GM18909 (cell line): ENCODE results near the gene RABGAP1L.
A peak's percentile ranks its signal among the peaks of the same experiment; 100 is the strongest.

Source experiments
- ATAC-seq: cut with Tn5 transposase; IDR thresholded peaks from one replicate; pipeline ENCODE4 v1.9.1; 2021; ENCODE audit warnings: mild to moderate bottlenecking; ENCODE audit not compliant: unreplicated experiment, poor library complexity

RABGAP1L gene

GRCh38 chr1:174938281-174939007 is 779.1 kb downstream of the RABGAP1L start:
- ATAC-seq = no peak

GRCh38 chr1:174939775-174940545 is 780.6 kb downstream of the RABGAP1L start:
- no peak for ATAC-seq

GRCh38 chr1:174940646-174941175 is 781.4 kb downstream of the RABGAP1L start:
- no peak for ATAC-seq

GRCh38 chr1:174942547-174943255 is 783.4 kb downstream of the RABGAP1L start:
- no peak for ATAC-seq

DNA sequence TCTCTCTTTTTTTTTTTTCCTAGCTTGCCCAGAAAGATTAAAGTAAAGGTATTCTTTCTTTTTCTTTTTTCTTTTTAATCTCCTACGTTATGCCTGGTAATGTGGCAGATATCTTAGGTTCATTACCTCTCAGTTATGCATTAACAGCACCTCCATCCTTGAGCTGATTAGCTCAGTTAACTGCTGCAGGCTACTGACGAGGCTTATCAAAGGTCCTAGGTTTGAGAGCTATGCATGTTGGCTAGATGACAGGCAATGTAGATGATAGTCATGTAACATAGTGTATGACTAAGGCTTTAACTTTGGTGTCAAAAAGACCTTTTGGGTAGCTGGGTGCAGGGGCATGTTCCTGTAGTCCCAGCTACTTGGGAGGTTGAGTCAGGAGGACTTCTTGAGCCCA is 786.7 kb downstream of the RABGAP1L start:
- ATAC-seq = no peak

GRCh38 chr1:174949061-174949460 is 789.7 kb downstream of the RABGAP1L start:
- no peak for ATAC-seq

DNA sequence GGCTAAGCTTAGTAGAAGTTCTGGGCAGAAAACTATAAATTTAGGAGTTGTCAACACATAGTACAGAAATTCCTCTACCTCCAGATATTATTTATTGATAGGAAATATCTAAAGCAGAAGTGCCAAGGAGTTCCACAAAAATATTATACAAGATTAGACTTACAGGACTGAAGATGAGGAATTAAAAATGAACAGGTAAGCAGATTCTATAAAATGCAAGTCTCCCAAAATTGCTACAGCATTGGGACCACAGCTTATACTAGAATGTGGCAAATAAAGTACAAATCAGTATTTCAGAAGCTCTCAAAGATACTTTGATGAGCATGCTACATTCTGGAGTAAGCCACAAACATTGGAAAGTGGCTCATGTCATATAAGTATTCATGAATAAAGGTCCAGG is 790.3 kb downstream of the RABGAP1L start:
- ATAC-seq = no peak

DNA sequence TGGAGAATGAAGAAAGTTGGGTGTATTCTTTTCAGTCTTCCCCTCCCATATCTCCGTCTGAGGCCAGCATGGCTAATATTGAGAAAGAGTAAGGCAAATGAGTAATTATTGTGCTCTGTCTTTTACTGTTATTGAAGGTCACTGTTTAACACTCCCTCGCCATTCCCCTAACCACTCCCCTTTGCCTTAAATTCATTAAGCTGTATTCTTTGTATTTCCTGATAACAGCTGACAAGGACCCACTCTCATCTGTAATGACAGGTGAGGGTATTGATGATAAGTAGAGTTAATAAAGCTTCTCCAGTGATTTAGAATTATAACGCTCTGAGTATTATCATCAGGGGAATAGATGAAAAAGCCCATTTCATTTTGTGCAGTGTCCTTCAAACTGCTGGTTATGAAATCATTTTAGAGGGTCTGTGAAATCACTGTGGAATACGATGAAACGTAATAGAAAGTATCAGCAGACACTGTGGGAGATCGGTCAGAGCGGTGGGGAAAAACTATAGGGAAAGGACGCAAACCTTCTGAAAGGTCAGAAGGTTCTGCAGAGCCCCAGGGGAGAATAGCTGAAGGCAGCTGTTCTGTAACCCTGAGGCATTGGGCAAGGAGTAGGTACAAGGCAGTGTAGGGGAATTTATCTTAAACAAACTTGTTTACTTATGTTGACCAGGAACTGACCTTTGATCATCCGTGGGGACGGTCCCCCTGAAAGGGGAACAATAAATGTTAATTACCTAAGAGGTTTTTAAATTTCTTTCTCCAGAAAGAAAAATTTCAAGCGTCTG is 794.2 kb downstream of the RABGAP1L start:
- ATAC-seq = peak; percentile 65

DNA sequence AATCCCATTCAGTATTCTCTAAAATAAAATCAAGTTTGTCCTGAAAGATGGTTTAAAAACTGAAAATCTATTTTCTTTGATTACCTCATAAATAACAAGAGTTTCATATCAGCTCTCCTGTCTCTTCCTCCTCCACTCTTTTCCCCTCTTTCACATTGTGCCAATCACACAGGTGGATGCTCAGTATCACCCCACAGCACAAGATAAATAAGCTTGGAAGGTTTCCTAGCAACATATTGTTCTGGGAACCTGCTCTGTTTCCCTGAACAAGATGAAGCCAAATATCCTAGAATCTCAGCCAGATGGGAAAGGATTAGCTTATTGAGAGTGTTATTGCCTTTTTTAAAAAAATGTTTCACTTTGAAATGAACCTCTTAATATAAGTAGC is 794.7 kb downstream of the RABGAP1L start:
- peak; percentile 33 for ATAC-seq

GRCh38 chr1:174954671-174955669 is 795.6 kb downstream of the RABGAP1L start:
- no peak for ATAC-seq

GRCh38 chr1:174956086-174956485 is 796.8 kb downstream of the RABGAP1L start:
- no peak for ATAC-seq

DNA sequence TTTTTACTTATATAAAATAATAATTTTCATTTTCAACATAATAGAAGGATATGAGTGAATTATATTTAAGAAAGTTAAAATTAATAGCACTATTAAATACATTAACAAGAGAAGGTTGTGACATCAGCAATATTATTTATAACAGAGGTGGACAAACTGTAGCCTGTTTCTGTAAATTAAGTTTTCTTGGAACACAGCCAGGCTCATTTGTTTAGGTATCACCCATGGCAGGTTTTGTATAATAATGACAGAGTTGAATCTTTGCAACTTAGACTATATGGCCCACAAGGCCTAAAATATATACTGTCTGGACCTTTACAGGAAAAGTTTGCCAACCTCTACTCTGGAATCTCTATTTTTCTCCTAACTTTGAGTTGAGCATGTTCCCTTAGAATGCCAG is 797.7 kb downstream of the RABGAP1L start:
- ATAC-seq = no peak

DNA sequence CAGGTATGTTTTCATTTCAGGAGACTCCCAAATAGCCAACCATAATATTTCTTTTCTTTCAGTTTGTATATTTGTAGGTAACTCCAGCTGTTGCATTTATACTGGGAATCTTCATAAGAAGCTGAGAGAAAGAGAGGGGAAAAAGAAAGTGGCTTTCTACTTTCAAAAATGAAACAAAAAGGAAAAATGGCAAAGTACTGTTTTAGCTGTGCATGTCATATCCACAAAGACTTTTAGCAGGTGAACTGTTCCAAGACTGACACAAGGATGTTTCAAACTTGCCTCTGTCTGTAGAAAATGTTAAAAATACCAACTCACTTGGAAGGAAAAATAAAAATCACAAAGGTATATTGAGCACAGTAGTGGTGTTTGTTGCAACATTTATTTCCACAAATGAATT is 798.5 kb downstream of the RABGAP1L start:
- ATAC-seq = no peak

- no peak for ATAC-seq
Measured at GRCh38 chr1:174958396-174958795, 799.1 kb downstream of the RABGAP1L start.

- ATAC-seq = no peak
Measured at GRCh38 chr1:174960362-174960761, 801.0 kb downstream of the RABGAP1L start.

DNA sequence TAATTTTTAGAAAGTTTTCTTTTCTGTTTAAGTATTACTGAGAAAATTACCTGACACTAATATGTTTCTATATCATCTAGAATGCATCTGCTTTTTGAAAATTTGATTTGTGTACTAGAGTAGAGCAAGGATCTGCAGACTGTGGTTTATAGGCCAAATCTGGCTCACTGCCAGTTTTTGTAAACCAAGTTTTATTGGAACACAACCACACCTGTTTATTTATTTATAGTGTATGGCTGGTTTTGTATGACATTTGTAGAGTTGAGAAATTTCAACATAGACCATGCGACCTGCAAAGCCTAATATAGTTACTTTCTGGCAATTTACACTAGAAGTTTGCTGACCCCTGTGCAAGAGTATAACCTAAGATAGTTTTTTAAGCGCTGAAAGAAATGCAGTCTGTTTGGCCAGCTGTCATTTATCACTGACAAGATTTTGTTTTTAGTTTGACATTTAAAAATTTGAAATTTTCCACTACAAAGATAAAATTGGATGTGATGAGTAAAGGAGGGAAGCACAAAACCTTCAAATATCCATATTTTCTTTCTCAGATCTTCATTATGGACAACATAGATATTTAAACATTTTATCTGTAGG is 804.3 kb downstream of the RABGAP1L start:
- ATAC-seq = no peak

DNA sequence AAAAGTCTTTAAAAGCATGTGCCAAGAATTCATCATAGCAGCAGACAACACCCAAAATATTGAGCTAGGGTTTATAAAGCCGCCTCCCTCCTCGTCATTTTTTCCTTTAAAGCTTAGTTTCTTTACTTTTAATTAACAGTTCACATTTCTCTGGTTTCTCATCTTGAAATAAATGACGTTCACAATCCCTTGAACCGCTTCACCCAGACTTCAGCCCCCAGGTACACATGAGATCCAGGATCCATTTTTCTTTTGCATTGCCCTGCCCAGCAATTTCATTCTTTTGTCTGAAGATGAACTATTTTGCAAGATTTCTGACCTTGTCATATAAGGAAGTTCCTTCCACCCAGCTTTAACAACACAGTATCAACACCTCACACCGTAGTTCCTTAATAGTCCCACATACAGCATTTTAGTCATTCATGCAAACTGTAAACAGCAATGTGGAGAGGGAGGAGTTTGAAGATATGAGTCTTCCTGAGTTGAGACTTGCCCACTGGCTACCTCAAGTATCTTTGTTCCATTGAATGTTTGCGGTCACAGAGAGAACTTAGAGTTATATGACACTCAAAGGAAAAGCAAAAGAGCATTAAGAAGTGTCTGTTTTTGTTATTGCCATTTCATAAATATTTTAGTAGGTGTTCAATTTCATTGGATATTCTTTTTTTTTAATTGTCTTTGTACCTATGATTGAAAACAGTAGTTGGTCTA is 805.1 kb downstream of the RABGAP1L start:
- ATAC-seq = no peak

DNA sequence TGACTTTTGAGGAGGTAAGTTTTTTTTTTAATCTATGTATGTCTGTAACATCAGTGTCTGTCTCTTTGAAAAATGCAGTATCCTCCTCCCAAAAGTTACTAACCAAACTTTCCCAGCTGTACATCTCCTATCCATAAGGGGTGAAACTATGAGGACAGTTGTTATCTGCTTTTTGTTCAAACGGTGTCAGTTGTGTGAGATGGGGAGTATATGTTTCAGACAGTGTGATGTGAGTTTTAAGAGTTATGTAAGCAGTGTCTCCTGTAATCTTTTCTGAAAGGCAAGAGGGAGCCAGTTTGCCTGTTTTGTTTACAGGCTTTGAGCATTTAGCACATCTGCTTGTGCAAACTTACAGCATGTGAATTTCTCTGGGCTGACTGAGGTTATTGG is 805.6 kb downstream of the RABGAP1L start:
- ATAC-seq = no peak
